HepG2 (cell line): ENCODE measurements around the gene CAMSAP3. TPM values are rescaled to one million over a fixed set of nuclear protein-coding genes. Genes with fewer than 3 reads are reported as not detected.

ENCODE experiments used
- ATAC-seq: fragments of 200-7000 bp; cut with Tn5 transposase; 3 replicates; pipeline ENCODE4 v1.9.1; 2020; ENCODE audit warnings: mild to moderate bottlenecking, moderate library complexity
- BruUV-seq: library from RNA; stranded (reverse); fragments of 400-500 nt; replicated peaks from 2 replicates; lab custom pipeline; 2021; lab: Mats Ljungman, UMichigan
- CTCF ChIA-PET: fragments of 300-600 bp; formaldehyde crosslinking; extraction: SDS; loops from one replicate; lab custom pipeline; 2021; ENCODE audit warnings: low total read pairs, inconsistent platforms, low intra/inter-chr PET ratio; lab: Yijun Ruan, JAX
- POLR2A ChIA-PET: fragments of 350-600 bp; sonication (Branson Sonifier 250); formaldehyde crosslinking; loops from one replicate; lab custom pipeline; 2020; ENCODE audit warnings: antibody characterized with exemption, inconsistent platforms; lab: Yijun Ruan, JAX
- DNase-seq: peaks from one replicate; pipeline ENCODE4 v3.0.0-alpha.2; 2015; ENCODE audit warnings: low spot score
- FAIRE-seq: peaks from 3 replicates; lab custom pipeline; 2011; peaks lifted over from hg19 to GRCh38; lab: Jason Lieb, UNC
- H2AFZ ChIP-seq: one replicate; pipeline ENCODE4 v1.6.1; 2011; ENCODE audit warnings: low read length, inconsistent platforms
- H3K27ac ChIP-seq: fragments of 300-600 bp; 3 replicates; pipeline ENCODE4 v1.8.0; 2011; ENCODE audit warnings: mixed run types, mild to moderate bottlenecking, mixed read lengths, low read length, inconsistent platforms; ENCODE audit not compliant: insufficient read depth; ENCODE audit errors: extremely low read length
- H3K27me3 ChIP-seq, 2 experiments: fragments of 200-600 bp in 1 of 2; 2 replicates in 1 of 2; 3 replicates in 1 of 2; pipeline versions ENCODE4 v1.6.0 to v1.8.0; 2011; ENCODE audit warnings: low read length in 2 of 2, mild to moderate bottlenecking in 2 of 2, moderate library complexity in 2 of 2, inconsistent platforms in 1 of 2; ENCODE audit not compliant: insufficient read depth in 2 of 2, control insufficient read depth in 1 of 2
- H3K36me3 ChIP-seq, 2 experiments: fragments of 200-600 bp in 1 of 2; replicated peaks in 1 of 2; 2 replicates in 1 of 2; 3 replicates in 1 of 2; pipeline versions ENCODE4 v1.5.1 to v1.8.0; 2011; ENCODE audit warnings: low read length in 2 of 2, inconsistent platforms in 1 of 2; ENCODE audit not compliant: insufficient read depth in 2 of 2, control insufficient read depth in 1 of 2
- H3K4me1 ChIP-seq: 2 replicates; pipeline ENCODE4 v1.5.1; 2012; ENCODE audit warnings: low read length, inconsistent platforms; ENCODE audit not compliant: insufficient read depth
- H3K4me2 ChIP-seq: 2 replicates; pipeline ENCODE4 v1.6.0; 2011; ENCODE audit warnings: low read depth, low read length, inconsistent platforms
- H3K4me3 ChIP-seq, 3 experiments: fragments of 200-600 bp in 1 of 3; sonication (generic), shearing (Covaris generic) in 1 of 3; replicated peaks in 1 of 3; 2 replicates each; pipeline ENCODE4 v1.5.1; 2011 to 2016; ENCODE audit warnings: low read length in 3 of 3, inconsistent platforms in 2 of 3, low read depth in 2 of 3, mild to moderate bottlenecking in 2 of 3, control low read depth in 1 of 3, mixed read lengths in 1 of 3; ENCODE audit not compliant: insufficient read depth in 1 of 3
- H3K79me2 ChIP-seq: one replicate; pipeline ENCODE4 v1.6.1; 2011; ENCODE audit warnings: low read length, inconsistent platforms; ENCODE audit not compliant: insufficient read depth
- H3K9ac ChIP-seq: 2 replicates; pipeline ENCODE4 v1.6.0; 2011; ENCODE audit warnings: mild to moderate bottlenecking, low read depth, low read length, inconsistent platforms; ENCODE audit not compliant: insufficient read depth
- H3K9me3 ChIP-seq: 2 replicates; pipeline ENCODE4 v1.5.1; 2012; ENCODE audit warnings: mild to moderate bottlenecking, low read length
- H4K20me1 ChIP-seq: 2 replicates; pipeline ENCODE4 v1.6.0; 2011; ENCODE audit warnings: inconsistent platforms, mild to moderate bottlenecking, low read length, moderate library complexity; ENCODE audit not compliant: insufficient read depth
- JUN ChIP-seq: sonication (generic); formaldehyde crosslinking; IDR thresholded peaks from 2 replicates; pipeline ENCODE4 v1.4.0; 2020; ENCODE audit warnings: mild to moderate bottlenecking, missing genetic modification reagents
- JUND ChIP-seq: sonication (generic); formaldehyde crosslinking; IDR thresholded peaks from 2 replicates; pipeline ENCODE4 v1.8.0; 2022; ENCODE audit warnings: mild to moderate bottlenecking, missing genetic modification reagents
- TAF1 ChIP-seq: sonication (generic); formaldehyde crosslinking; IDR thresholded peaks from 2 replicates; pipeline ENCODE4 v1.4.0; 2020; ENCODE audit warnings: missing genetic modification reagents
- ZFY ChIP-seq: sonication (generic); formaldehyde crosslinking; IDR thresholded peaks from 2 replicates; pipeline ENCODE4 v1.4.0; 2020; ENCODE audit warnings: missing genetic modification reagents
- ZNF451 ChIP-seq: sonication (generic); formaldehyde crosslinking; IDR thresholded peaks from 2 replicates; pipeline ENCODE4 v1.5.0; 2020; ENCODE audit warnings: mild to moderate bottlenecking, missing genetic modification reagents
- WGBS: methylation state at CpG from one replicate; pipeline ENCODE4 v1.1.6; 2017; ENCODE audit warnings: low lambda C conversion rate; 5-methylcytosine and 5-hydroxymethylcytosine counted together
- in situ Hi-C: cut with HindIII; loops from 2 replicates; pipeline ENCODE4 v1.10.0; 2017; ENCODE audit warnings: low pct_unique_long_range_greater_than_20kb; ENCODE audit not compliant: extremely low pct_ligation_motif_present
- intact Hi-C: fragments of 100-400 bp; cut with micrococcal nuclease; formaldehyde crosslinking; loops from one replicate; pipeline ENCODE4 v1.10.0; 2022; ENCODE audit not compliant: unreplicated experiment
- polyA plus RNA-seq, 8 experiments: library from polyadenylated mRNA; depleted of rRNA in 3 of 8; stranded (reverse) in 7 of 8; unstranded in 1 of 8; fragments of >200 nt; fragmentation: Illumina TruSeq in 4 of 8; extraction: Trizol in 4 of 8; gene quantifications; 2 replicates each; pipeline versions ENCODE4 v1.2.1 to v1.2.3, GENCODE V29; 2011 to 2016; ENCODE audit warnings: low read depth in 4 of 8, missing spikeins in 1 of 8, mixed read lengths in 1 of 8; ENCODE audit not compliant: insufficient read depth in 1 of 8
- total RNA-seq, 5 experiments: library from RNA; depleted of rRNA; stranded (reverse); fragments of >200 nt; fragmentation: Illumina TruSeq; extraction: Trizol; gene quantifications; 2 replicates each; pipeline ENCODE4 v1.2.3, GENCODE V29; 2016; ENCODE audit warnings: low read depth in 1 of 5
- TF ChIP-seq, protein P1 (sequence below): sonication (generic); formaldehyde crosslinking; IDR thresholded peaks from 2 replicates; pipeline ENCODE4 v1.4.0; 2020; ENCODE audit warnings: missing genetic modification reagents, borderline replicate concordance
- TF ChIP-seq, protein P2 (sequence below): IDR thresholded peaks from 2 replicates; pipeline ENCODE4 v1.6.1; 2016
- TF ChIP-seq, protein P3 (sequence below): sonication (generic); formaldehyde crosslinking; IDR thresholded peaks from 2 replicates; pipeline ENCODE4 v1.4.0; 2020; ENCODE audit warnings: missing genetic modification reagents, borderline replicate concordance
- TF ChIP-seq, protein P4 (sequence below): sonication (generic); formaldehyde crosslinking; conservative IDR thresholded peaks from 2 replicates; pipeline ENCODE4 v1.4.0; 2020; ENCODE audit warnings: mild to moderate bottlenecking, missing genetic modification reagents, moderate library complexity

CAMSAP3 gene
- total and polyA plus RNA-seq, 2 of the 13 experiments (the other 11 are each of a cell fraction or from before 2014, with no cell fraction given), result 10.8 to 11.8 TPM

DNA sequence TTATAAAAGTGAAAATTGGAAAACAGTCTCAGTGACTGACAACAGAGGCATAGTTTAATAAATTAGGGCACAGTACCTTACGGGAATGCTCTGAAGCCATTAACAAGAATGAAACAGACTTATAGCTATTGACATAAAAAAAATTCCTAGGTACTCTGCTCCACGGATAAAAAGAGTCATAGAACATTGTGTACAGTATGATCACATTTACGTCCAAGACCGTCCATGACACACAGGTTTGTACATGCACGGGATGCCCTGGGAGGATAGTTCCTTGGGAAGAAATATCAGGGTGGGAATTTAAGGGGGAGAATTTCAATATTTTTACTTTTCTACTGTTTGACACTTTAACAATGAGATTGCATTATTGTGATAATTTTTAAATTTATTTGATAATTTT lies 24.9 kb upstream of the CAMSAP3 start:
- in situ Hi-C loops (no loop called here), intact Hi-C loops (no loop called here)
- Histone ChIP-seq H2AFZ (no peak overlapping the region), H3K9ac (no peak overlapping the region), H3K4me2 (no peak overlapping the region), H3K79me2 (no peaks in the 10 kb centered on the region), H3K27me3 (peaks cover 0 to 4% of the 10 kb centered on the region in 2 experiments; a peak in 2 of 5 replicates), H3K4me1 (no peaks in the 10 kb centered on the region), H3K4me3 (no peak overlapping the region), H4K20me1 (no peaks in the 10 kb centered on the region), H3K9me3 (no peaks in the 10 kb centered on the region), H3K27ac (no peak overlapping the region), H3K36me3 (no peaks in the 10 kb centered on the region)
- BruUV-seq, result no TSS peak
- POLR2A ChIA-PET, result no interaction called here
- WGBS, result 27% methylated on average over 5 of the region's 5 CpGs
- no peak for DNase-seq
- TF ChIP-seq ZNF451 (CRISPR knock-in tag) (no peak), TAF1 (CRISPR knock-in tag) (no peak), JUND (CRISPR knock-in tag) (no peak), JUN (CRISPR knock-in tag) (no peak), ZFY (CRISPR knock-in tag) (no peak)
- TF ChIP-seq, protein P1, sequence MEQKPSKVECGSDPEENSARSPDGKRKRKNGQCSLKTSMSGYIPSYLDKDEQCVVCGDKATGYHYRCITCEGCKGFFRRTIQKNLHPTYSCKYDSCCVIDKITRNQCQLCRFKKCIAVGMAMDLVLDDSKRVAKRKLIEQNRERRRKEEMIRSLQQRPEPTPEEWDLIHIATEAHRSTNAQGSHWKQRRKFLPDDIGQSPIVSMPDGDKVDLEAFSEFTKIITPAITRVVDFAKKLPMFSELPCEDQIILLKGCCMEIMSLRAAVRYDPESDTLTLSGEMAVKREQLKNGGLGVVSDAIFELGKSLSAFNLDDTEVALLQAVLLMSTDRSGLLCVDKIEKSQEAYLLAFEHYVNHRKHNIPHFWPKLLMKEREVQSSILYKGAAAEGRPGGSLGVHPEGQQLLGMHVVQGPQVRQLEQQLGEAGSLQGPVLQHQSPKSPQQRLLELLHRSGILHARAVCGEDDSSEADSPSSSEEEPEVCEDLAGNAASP, result no peak
- TF ChIP-seq, protein P2, sequence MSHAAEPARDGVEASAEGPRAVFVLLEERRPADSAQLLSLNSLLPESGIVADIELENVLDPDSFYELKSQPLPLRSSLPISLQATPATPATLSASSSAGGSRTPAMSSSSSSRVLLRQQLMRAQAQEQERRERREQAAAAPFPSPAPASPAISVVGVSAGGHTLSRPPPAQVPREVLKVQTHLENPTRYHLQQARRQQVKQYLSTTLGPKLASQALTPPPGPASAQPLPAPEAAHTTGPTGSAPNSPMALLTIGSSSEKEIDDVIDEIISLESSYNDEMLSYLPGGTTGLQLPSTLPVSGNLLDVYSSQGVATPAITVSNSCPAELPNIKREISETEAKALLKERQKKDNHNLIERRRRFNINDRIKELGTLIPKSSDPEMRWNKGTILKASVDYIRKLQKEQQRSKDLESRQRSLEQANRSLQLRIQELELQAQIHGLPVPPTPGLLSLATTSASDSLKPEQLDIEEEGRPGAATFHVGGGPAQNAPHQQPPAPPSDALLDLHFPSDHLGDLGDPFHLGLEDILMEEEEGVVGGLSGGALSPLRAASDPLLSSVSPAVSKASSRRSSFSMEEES (CRISPR knock-in tag), result no peak
- TF ChIP-seq, protein P3, sequence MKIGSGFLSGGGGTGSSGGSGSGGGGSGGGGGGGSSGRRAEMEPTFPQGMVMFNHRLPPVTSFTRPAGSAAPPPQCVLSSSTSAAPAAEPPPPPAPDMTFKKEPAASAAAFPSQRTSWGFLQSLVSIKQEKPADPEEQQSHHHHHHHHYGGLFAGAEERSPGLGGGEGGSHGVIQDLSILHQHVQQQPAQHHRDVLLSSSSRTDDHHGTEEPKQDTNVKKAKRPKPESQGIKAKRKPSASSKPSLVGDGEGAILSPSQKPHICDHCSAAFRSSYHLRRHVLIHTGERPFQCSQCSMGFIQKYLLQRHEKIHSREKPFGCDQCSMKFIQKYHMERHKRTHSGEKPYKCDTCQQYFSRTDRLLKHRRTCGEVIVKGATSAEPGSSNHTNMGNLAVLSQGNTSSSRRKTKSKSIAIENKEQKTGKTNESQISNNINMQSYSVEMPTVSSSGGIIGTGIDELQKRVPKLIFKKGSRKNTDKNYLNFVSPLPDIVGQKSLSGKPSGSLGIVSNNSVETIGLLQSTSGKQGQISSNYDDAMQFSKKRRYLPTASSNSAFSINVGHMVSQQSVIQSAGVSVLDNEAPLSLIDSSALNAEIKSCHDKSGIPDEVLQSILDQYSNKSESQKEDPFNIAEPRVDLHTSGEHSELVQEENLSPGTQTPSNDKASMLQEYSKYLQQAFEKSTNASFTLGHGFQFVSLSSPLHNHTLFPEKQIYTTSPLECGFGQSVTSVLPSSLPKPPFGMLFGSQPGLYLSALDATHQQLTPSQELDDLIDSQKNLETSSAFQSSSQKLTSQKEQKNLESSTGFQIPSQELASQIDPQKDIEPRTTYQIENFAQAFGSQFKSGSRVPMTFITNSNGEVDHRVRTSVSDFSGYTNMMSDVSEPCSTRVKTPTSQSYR, result no peak
- TF ChIP-seq, protein P4, sequence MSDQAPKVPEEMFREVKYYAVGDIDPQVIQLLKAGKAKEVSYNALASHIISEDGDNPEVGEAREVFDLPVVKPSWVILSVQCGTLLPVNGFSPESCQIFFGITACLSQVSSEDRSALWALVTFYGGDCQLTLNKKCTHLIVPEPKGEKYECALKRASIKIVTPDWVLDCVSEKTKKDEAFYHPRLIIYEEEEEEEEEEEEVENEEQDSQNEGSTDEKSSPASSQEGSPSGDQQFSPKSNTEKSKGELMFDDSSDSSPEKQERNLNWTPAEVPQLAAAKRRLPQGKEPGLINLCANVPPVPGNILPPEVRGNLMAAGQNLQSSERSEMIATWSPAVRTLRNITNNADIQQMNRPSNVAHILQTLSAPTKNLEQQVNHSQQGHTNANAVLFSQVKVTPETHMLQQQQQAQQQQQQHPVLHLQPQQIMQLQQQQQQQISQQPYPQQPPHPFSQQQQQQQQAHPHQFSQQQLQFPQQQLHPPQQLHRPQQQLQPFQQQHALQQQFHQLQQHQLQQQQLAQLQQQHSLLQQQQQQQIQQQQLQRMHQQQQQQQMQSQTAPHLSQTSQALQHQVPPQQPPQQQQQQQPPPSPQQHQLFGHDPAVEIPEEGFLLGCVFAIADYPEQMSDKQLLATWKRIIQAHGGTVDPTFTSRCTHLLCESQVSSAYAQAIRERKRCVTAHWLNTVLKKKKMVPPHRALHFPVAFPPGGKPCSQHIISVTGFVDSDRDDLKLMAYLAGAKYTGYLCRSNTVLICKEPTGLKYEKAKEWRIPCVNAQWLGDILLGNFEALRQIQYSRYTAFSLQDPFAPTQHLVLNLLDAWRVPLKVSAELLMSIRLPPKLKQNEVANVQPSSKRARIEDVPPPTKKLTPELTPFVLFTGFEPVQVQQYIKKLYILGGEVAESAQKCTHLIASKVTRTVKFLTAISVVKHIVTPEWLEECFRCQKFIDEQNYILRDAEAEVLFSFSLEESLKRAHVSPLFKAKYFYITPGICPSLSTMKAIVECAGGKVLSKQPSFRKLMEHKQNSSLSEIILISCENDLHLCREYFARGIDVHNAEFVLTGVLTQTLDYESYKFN (CRISPR knock-in tag), result no peak
- ATAC-seq, result no peak
- CTCF ChIA-PET, result no interaction called here
- FAIRE-seq, result no peak
